ENCODE data around the gene SCN2B.
A peak's percentile ranks its signal among the peaks of the same experiment; 100 is the strongest.
"Not testable (repeated sequence)": the region's sequence is repeated elsewhere in the genome, so short reads cannot be mapped to it uniquely, and the experiment has no call there.

The SCN2B gene

GRCh38 chr11:118206391-118207031 is 30.1 kb upstream of the SCN2B start:
- no peak for DNase-seq

GRCh38 chr11:118205606-118206378 is 29.4 kb upstream of the SCN2B start:
- no peak for DNase-seq

- no peak for DNase-seq
Measured at GRCh38 chr11:118202599-118203422, 26.4 kb upstream of the SCN2B start.

- no peak for DNase-seq
Measured at GRCh38 chr11:118201966-118202365, 25.5 kb upstream of the SCN2B start.

- DNase-seq: no peak
Measured at GRCh38 chr11:118200901-118201680, 24.7 kb upstream of the SCN2B start.

GRCh38 chr11:118200497-118200896 is 24.1 kb upstream of the SCN2B start:
- DNase-seq: no peak

GRCh38 chr11:118199135-118199534 is 22.7 kb upstream of the SCN2B start:
- DNase-seq: no peak

- DNase-seq: peak; percentile 85
Measured at GRCh38 chr11:118198370-118198769, 21.9 kb upstream of the SCN2B start.

GRCh38 chr11:118194835-118195627 is 18.6 kb upstream of the SCN2B start:
- DNase-seq: no peak

GRCh38 chr11:118193910-118194566 is 17.6 kb upstream of the SCN2B start:
- DNase-seq: no peak

GRCh38 chr11:118192817-118193216 is 16.4 kb upstream of the SCN2B start:
- DNase-seq: not testable (repeated sequence)

- DNase-seq: not testable (repeated sequence)
Measured at GRCh38 chr11:118190942-118191506, 14.6 kb upstream of the SCN2B start.

GRCh38 chr11:118186346-118187107 is 10.1 kb upstream of the SCN2B start:
- no peak for DNase-seq

GRCh38 chr11:118184784-118185579 is 8.5 kb upstream of the SCN2B start:
- DNase-seq: no peak

GRCh38 chr11:118183691-118184090 is 7.3 kb upstream of the SCN2B start:
- not testable (repeated sequence) for DNase-seq

- DNase-seq: no peak
Measured at GRCh38 chr11:118180300-118180703, 3.9 kb upstream of the SCN2B start.

GRCh38 chr11:118176778-118177134 is 317 bp upstream of the SCN2B start:
- DNase-seq: no peak

GRCh38 chr11:118175031-118175992 is 1.1 kb downstream of the SCN2B start:
- DNase-seq: no peak

Data from activated naive CD4-positive, alpha-beta T cell treated with anti-CD3 and anti-CD28 coated beads, Interleukin-2, amount 50 U/mL, for 16 hours (primary cell).